Measurements from ENCODE around the gene WSB2.

The WSB2 gene

GRCh38 chr12:117986705-117987469, 74.1 kb downstream of the WSB2 start:
- DNase-seq = no peak

- DNase-seq = no peak
Observed at GRCh38 chr12:117985182-117985581, 75.8 kb downstream of the WSB2 start.

Data from midbrain (tissue), 1 donor.